Mucosa of descending colon (tissue), 3 donors: ENCODE results near the gene HERC5. TPM values are rescaled to one million over a fixed set of nuclear protein-coding genes. Genes with fewer than 3 reads are reported as not detected.

Experiments
- ATAC-seq: fragments of 200-7000 bp; cut with Tn5 transposase; one replicate; pipeline ENCODE4 v1.9.1; 2020; ENCODE audit warnings: mild to moderate bottlenecking, moderate library complexity
- DNase-seq, 3 donors: peaks; one replicate each; pipeline ENCODE4 v3.0.0-alpha.2; 2020
- H3K36me3 ChIP-seq: fragments of 200-600 bp; one replicate; pipeline ENCODE4 v1.8.0; 2021; ENCODE audit warnings: low read depth, mild to moderate bottlenecking
- H3K4me1 ChIP-seq: fragments of 200-600 bp; one replicate; pipeline ENCODE4 v1.8.0; 2021; ENCODE audit warnings: low read depth, mild to moderate bottlenecking
- H3K4me3 ChIP-seq: fragments of 200-600 bp; one replicate; pipeline ENCODE4 v1.8.0; 2021; ENCODE audit warnings: mild to moderate bottlenecking
- H3K9me3 ChIP-seq: fragments of 200-600 bp; one replicate; pipeline ENCODE4 v1.8.0; 2021; ENCODE audit warnings: mild to moderate bottlenecking
- CTCF ChIP-seq: fragments of 200-600 bp; IDR thresholded peaks from one replicate; pipeline ENCODE4 v1.8.0; 2022; ENCODE audit warnings: antibody characterized with exemption, mild to moderate bottlenecking
- intact Hi-C, 2 donors: fragments of 100-400 bp; cut with DNase I in 1 of 2; cut with micrococcal nuclease in 1 of 2; formaldehyde crosslinking; loops; one replicate each; pipeline versions ENCODE4 v1.11.0 to v1.11.1; 2022; cut with DNase I, micrococcal nuclease
- total RNA-seq, 3 donors: library from RNA; stranded (reverse); fragmentation: NEBNext Ultra II Directional in 2 of 3; extraction: Animal tissue kit (Norgen Biotek cat#: 25700) in 2 of 3; gene quantifications; one replicate each; pipeline versions ENCODE4 v1.2.1 to v1.2.4, GENCODE V29; 2021 to 2023
- donor health status: DM: no; HTN: no; CAD: no; lungs with moderate emphysema.
- donor health status: DM: no; HTN: no; CAD: no.
- donor health status: DM: no; HTN: yes; CAD: no.

HERC5 gene
- total RNA-seq, 3 donors from 2014 or later, result 1.8 to 4.0 (median 1.9) TPM

- peaks cover 12% of the 10 kb centered on the region for H3K4me1 ChIP-seq
- H3K4me3 ChIP-seq, result peak within 1 kb of the TSS; percentile 79
- intact Hi-C loops, result loop anchor here in 1 of 2 donors (10.0 kb wide), 1 partner anchor 501 kb away; no protein-coding TSS in a partner anchor
- H3K36me3 ChIP-seq, result no peaks in the 10 kb centered on the region
- DNase-seq (peak; percentile 96 to 97 (median 96)), ATAC-seq (peak; percentile 99)
- no peak for TF ChIP-seq CTCF
- no peaks in the 10 kb centered on the region for H3K9me3 ChIP-seq
Observed at GRCh38 chr4:88523325-88524129, 66.6 kb downstream of the HERC5 start, which contains the start of gene PYURF. Gene PYURF, minus strand, starts transcription at chr4:88523776. Its CDS starts 76 bp downstream, at chr4:88523700.

- TF ChIP-seq CTCF, result no peak
- ATAC-seq (no peak), DNase-seq (no peak)
- Histone ChIP-seq H3K4me3 (no peak overlapping the region), H3K4me1 (peaks cover 12% of the 10 kb centered on the region), H3K9me3 (no peaks in the 10 kb centered on the region), H3K36me3 (no peaks in the 10 kb centered on the region)
- intact Hi-C loops, result loop anchor here in 1 of 2 donors (10.0 kb wide), 1 partner anchor 501 kb away; no protein-coding TSS in a partner anchor
Observed at GRCh38 chr4:88524171-88524570, 67.3 kb downstream of the HERC5 start.

- Histone ChIP-seq H3K4me1 (peaks cover 12% of the 10 kb centered on the region), H3K4me3 (no peak overlapping the region), H3K36me3 (no peaks in the 10 kb centered on the region), H3K9me3 (no peaks in the 10 kb centered on the region)
- ATAC-seq (no peak), DNase-seq (no peak)
- no peak for TF ChIP-seq CTCF
- intact Hi-C loops, result loop anchor here in 1 of 2 donors (10.0 kb wide), 1 partner anchor 498 kb away; no protein-coding TSS in a partner anchor
Observed at GRCh38 chr4:88526221-88526815, 69.4 kb downstream of the HERC5 start.

GRCh38 chr4:88527787-88528186 lies 70.9 kb downstream of the HERC5 start:
- Histone ChIP-seq H3K4me3 (no peak overlapping the region), H3K9me3 (no peaks in the 10 kb centered on the region), H3K4me1 (peaks cover 8% of the 10 kb centered on the region), H3K36me3 (no peaks in the 10 kb centered on the region)
- DNase-seq (no peak), ATAC-seq (no peak)
- intact Hi-C loops, result loop anchor here in 1 of 2 donors (10.0 kb wide), 1 partner anchor 497 kb away; no protein-coding TSS in a partner anchor
- no peak for TF ChIP-seq CTCF

- no peaks in the 10 kb centered on the region for H3K36me3 ChIP-seq
- H3K9me3 ChIP-seq, result no peaks in the 10 kb centered on the region
- no peak for TF ChIP-seq CTCF
- DNase-seq (no peak), ATAC-seq (no peak)
- no peak overlapping the region for H3K4me3 ChIP-seq
- intact Hi-C loops, result loop anchor here in 1 of 2 donors (10.0 kb wide), 1 partner anchor 496 kb away; no protein-coding TSS in a partner anchor
- peaks cover 6% of the 10 kb centered on the region for H3K4me1 ChIP-seq
Observed at GRCh38 chr4:88528861-88529260, 71.9 kb downstream of the HERC5 start.
